ENCODE data around the gene TMPO.

- TF ChIP-seq CTCF (IDR thresholded peaks at IDR 0.05) (no peak), POLR2A (IDR thresholded peaks at IDR 0.05) (no peak)
Observed at GRCh38 chr12:98513379-98514322, 1.7 kb upstream of the TMPO start.

All from uterus (tissue), 2 donors.